IPS-18a (cell line): ENCODE results near the gene TUT7.
A peak's percentile ranks its signal among the peaks of the same experiment; 100 is the strongest.

Experiments used
- H3K27ac ChIP-seq: one replicate; pipeline ENCODE4 v1.5.1; 2013; ENCODE audit warnings: low read length
- H3K27me3 ChIP-seq: one replicate; pipeline ENCODE4 v1.6.1; 2013; ENCODE audit warnings: mild to moderate bottlenecking, low read length; ENCODE audit not compliant: control insufficient read depth, insufficient read depth
- H3K36me3 ChIP-seq: one replicate; pipeline ENCODE4 v1.6.1; 2013; ENCODE audit warnings: low read depth, low read length; ENCODE audit not compliant: control insufficient read depth
- H3K4me1 ChIP-seq: one replicate; pipeline ENCODE4 v1.6.1; 2013; ENCODE audit warnings: low read depth, low read length; ENCODE audit not compliant: control insufficient read depth
- H3K4me3 ChIP-seq: one replicate; pipeline ENCODE4 v1.5.1; 2013; ENCODE audit warnings: low read length
- H3K9ac ChIP-seq: one replicate; pipeline ENCODE4 v1.6.1; 2013; ENCODE audit warnings: mild to moderate bottlenecking, low read length, moderate library complexity
- H3K9me3 ChIP-seq: one replicate; pipeline ENCODE4 v1.6.1; 2013; ENCODE audit warnings: low read depth, low read length; ENCODE audit not compliant: control insufficient read depth

TUT7 gene

DNA sequence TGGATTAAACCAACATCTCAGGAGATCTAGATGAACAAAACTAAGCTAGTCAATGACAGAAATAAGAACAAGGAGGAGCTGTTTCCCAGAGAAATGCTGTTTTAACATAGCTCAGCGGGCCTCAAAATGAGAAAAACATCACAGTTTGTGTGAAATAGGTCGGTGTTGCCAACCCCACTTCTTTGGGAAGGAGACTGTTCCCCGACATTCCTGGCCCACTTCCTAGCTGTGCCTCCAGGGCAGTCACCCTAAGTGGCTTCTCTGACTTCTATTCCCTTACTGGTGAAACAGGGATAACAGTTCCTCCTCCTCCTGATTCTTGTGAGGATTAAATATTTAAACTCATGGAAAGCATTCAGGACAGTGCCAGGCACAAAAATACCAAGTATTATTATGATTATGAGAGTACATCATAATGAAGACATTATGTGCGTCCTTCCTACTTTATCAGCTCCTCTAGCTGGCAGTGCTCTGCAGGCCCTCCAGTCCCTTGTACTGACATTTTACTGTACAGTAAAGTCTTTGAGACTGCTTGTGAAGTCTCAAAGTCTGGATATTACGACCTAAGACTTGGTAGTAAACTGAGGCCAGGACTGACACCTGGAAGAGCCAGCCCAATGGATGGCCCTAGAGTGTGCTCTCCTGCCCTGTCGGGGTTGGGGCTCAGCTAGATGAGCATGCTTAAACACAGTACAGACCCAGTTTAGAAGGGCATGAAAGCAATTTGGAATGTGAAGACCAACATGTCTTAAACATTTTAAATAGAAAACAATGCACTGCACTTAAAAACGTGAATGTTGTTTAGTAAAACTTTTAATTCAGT is 79.2 kb downstream of the TUT7 start:
- Histone ChIP-seq H3K36me3 (peaks cover 28% of the 10 kb centered on the region), H3K4me1 (no peaks in the 10 kb centered on the region), H3K4me3 (no peak overlapping the region), H3K9me3 (no peaks in the 10 kb centered on the region), H3K27ac (no peak overlapping the region), H3K9ac (no peak overlapping the region), H3K27me3 (no peaks in the 10 kb centered on the region)

DNA sequence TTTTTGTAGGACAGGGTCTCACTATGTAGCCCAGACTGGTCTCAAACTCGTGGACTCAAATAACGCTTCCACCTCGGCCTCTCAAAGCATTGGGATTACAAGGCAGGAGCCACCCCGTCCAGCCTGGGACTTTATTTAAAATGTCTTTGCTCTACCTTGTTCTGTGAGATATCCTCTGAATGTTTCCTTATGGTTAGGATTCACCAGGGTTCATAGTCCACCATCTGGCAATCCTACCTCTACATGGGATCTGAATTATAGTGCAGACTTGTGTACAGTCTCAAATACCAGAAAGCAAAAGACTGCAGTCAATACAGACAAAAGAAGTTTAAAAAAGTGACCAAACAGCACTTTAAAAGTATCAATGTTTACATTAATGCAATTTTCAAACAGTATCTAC is 82.0 kb downstream of the TUT7 start:
- Histone ChIP-seq H3K27me3 (no peaks in the 10 kb centered on the region), H3K4me1 (no peaks in the 10 kb centered on the region), H3K4me3 (no peak overlapping the region), H3K9ac (no peak overlapping the region), H3K27ac (no peak overlapping the region), H3K9me3 (no peaks in the 10 kb centered on the region), H3K36me3 (peaks cover 22% of the 10 kb centered on the region)

DNA sequence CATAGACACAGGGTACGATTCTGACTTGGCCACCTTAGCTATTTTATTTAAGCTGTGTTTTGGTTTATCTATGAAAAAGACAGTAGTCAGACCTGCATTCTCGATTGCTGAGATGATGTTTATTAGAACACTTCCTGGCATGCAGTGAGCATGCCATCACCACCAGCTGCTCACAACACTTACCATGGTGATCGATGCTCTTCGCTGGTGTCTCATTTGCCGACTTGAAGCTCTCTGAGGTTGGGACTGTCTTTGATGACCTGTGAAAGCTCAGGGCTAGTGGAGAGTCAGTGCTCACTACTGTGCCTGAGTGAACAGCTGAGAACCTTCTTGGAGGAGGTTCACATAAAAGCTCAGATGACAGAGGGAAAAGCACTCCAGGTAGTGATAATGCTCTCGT is 90.3 kb downstream of the TUT7 start:
- Histone ChIP-seq H3K36me3 (peaks cover 7% of the 10 kb centered on the region), H3K4me3 (no peak overlapping the region), H3K27ac (no peak overlapping the region), H3K27me3 (no peaks in the 10 kb centered on the region), H3K4me1 (peaks cover 9% of the 10 kb centered on the region), H3K9me3 (no peaks in the 10 kb centered on the region), H3K9ac (no peak overlapping the region)

- no peaks in the 10 kb centered on the region for H3K9me3 ChIP-seq
- H3K9ac ChIP-seq = peak overlapping the region; percentile 5
- no peaks in the 10 kb centered on the region for H3K27me3 ChIP-seq
- H3K36me3 ChIP-seq = peaks cover 7% of the 10 kb centered on the region
- H3K27ac ChIP-seq = no peak overlapping the region
- H3K4me1 ChIP-seq = peaks cover 9% of the 10 kb centered on the region
- no peak overlapping the region for H3K4me3 ChIP-seq
Measured at GRCh38 chr9:86262492-86262891, 91.7 kb downstream of the TUT7 start.

- H3K36me3 ChIP-seq = peaks cover 7% of the 10 kb centered on the region
- no peaks in the 10 kb centered on the region for H3K9me3 ChIP-seq
- no peak within 1 kb of the TSS for H3K4me3 ChIP-seq
- peaks cover 9% of the 10 kb centered on the region for H3K4me1 ChIP-seq
- H3K9ac ChIP-seq = no peak within 1 kb of the TSS
- H3K27ac ChIP-seq = no peak within 1 kb of the TSS
- H3K27me3 ChIP-seq = no peaks in the 10 kb centered on the region
Measured at GRCh38 chr9:86259557-86259956, 94.7 kb downstream of the TUT7 start, which contains the start of gene C9orf153. Gene C9orf153 (minus strand): TSS chr9:86259657. CDS start chr9:86229603, 30,054 bp downstream.

DNA sequence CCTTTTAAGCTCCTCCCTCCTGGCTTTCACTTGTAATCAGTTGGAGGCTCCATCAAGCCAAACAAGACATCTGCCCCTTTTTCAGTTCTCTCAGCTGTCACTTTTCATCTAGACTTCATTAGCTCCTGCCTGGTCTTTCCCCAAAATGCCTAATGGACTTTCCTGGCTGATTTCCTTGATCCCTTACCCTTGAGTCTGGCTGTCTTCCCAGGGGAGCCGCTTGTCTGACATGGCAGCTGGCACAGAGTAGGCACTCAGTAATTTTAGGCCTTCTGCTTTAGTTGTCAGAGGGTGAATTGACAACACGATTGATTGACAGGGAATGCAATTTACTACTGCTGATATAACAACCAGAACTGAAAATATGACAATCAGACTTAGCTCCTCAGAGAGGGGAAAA is 96.8 kb downstream of the TUT7 start:
- Histone ChIP-seq H3K4me3 (no peak overlapping the region), H3K27me3 (no peaks in the 10 kb centered on the region), H3K4me1 (peaks cover 3% of the 10 kb centered on the region), H3K27ac (no peak overlapping the region), H3K36me3 (no peaks in the 10 kb centered on the region), H3K9ac (no peak overlapping the region), H3K9me3 (peaks cover 11% of the 10 kb centered on the region)

DNA sequence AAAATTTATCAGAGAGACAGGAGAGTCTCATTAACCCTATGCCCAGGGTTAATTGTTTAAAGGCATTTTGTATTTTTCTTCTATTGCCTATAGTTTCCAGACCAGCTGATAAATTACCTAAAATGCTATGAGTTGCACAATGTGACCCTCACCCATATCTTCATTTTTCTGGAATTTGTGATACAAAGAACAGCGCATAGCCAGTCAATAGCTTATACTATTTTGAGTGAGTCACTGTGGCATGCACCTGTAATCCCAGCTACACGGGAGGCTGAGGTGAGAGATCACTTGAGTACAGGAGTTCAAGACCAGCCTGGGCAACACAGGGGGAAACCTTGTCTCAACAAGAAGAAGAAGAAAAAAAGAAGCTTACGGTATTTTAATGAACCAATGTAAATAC is 97.6 kb downstream of the TUT7 start:
- H3K4me1 ChIP-seq = no peaks in the 10 kb centered on the region
- H3K9ac ChIP-seq = no peak overlapping the region
- H3K27ac ChIP-seq = no peak overlapping the region
- H3K4me3 ChIP-seq = no peak overlapping the region
- H3K9me3 ChIP-seq = peaks cover 18% of the 10 kb centered on the region
- no peaks in the 10 kb centered on the region for H3K27me3 ChIP-seq
- H3K36me3 ChIP-seq = no peaks in the 10 kb centered on the region

- Histone ChIP-seq H3K36me3 (no peaks in the 10 kb centered on the region), H3K27me3 (no peaks in the 10 kb centered on the region), H3K27ac (no peak overlapping the region), H3K4me1 (no peaks in the 10 kb centered on the region), H3K9ac (no peak overlapping the region), H3K4me3 (no peak overlapping the region), H3K9me3 (peaks cover 19% of the 10 kb centered on the region)
Measured at GRCh38 chr9:86253577-86253976, 100.6 kb downstream of the TUT7 start.

DNA sequence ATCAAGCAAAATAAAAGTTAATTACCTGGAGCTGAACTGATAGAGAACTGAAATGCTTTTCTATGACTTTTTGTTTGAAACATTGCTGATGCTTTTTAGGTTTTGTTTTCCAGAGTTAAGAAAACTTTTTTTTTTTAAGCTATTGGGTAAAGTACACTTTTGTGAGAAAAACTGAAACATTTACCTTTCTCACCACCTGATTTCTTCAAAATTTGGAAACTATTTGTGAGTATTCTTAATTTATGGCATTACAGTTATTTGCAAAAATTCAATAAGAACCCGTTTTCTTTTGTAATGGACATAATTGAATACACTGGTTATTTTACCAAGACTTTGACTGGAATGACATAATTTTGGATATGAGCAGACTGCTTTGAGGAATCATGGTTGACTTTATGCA is 101.3 kb downstream of the TUT7 start:
- H3K36me3 ChIP-seq = no peaks in the 10 kb centered on the region
- H3K9ac ChIP-seq = no peak overlapping the region
- H3K4me1 ChIP-seq = no peaks in the 10 kb centered on the region
- no peaks in the 10 kb centered on the region for H3K27me3 ChIP-seq
- peaks cover 19% of the 10 kb centered on the region for H3K9me3 ChIP-seq
- no peak overlapping the region for H3K4me3 ChIP-seq
- no peak overlapping the region for H3K27ac ChIP-seq

GRCh38 chr9:86250123-86250522 is 104.1 kb downstream of the TUT7 start:
- no peaks in the 10 kb centered on the region for H3K36me3 ChIP-seq
- H3K27me3 ChIP-seq = no peaks in the 10 kb centered on the region
- peaks cover 19% of the 10 kb centered on the region for H3K9me3 ChIP-seq
- no peak overlapping the region for H3K27ac ChIP-seq
- H3K4me3 ChIP-seq = no peak overlapping the region
- H3K4me1 ChIP-seq = peaks cover 5% of the 10 kb centered on the region
- no peak overlapping the region for H3K9ac ChIP-seq

GRCh38 chr9:86248746-86249145 is 105.5 kb downstream of the TUT7 start:
- Histone ChIP-seq H3K4me3 (no peak overlapping the region), H3K36me3 (no peaks in the 10 kb centered on the region), H3K27ac (no peak overlapping the region), H3K9me3 (peaks cover 19% of the 10 kb centered on the region), H3K27me3 (no peaks in the 10 kb centered on the region), H3K9ac (no peak overlapping the region), H3K4me1 (peaks cover 5% of the 10 kb centered on the region)

GRCh38 chr9:86246752-86247161 is 107.5 kb downstream of the TUT7 start:
- Histone ChIP-seq H3K36me3 (no peaks in the 10 kb centered on the region), H3K4me3 (no peak overlapping the region), H3K9me3 (peaks cover 2% of the 10 kb centered on the region), H3K9ac (no peak overlapping the region), H3K27me3 (no peaks in the 10 kb centered on the region), H3K4me1 (peaks cover 5% of the 10 kb centered on the region), H3K27ac (no peak overlapping the region)
